Measurements from ENCODE around the gene TBCK. TPM values are rescaled to one million over a fixed set of nuclear protein-coding genes. Genes with fewer than 3 reads are reported as not detected.

Gene TBCK
- total RNA-seq, 1 experiment from 2014 or later, result 19.7 TPM

DNA sequence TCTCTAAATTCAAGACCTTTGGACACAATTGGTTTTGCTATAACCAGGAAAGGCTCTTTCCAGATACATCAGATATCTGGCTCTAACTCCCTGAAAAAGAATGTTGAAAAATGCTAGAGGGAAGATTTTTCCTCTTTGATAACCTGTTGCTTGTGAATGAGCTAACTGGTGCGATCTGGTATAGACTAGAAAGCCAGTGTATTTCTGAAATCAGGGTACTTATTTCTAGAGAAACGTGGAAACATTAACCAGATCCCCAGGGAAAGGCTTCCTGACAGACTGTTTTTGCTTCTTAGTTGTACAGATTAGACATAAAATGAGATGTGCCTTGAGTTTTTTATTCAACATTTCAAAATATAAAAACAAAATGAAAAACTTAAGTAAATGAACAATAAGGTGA is 313.0 kb downstream of the TBCK start:
- no peak for DNase-seq
- intact Hi-C loops (cut with micrococcal nuclease; ENCODE audit: unreplicated experiment), result no loop called here
- Mint-ChIP-seq H3K4me1 (ENCODE audit: low read depth, unreplicated experiment) (peaks cover 16% of the 10 kb centered on the region), H3K4me3 (ENCODE audit: low read depth, unreplicated experiment) (no peak overlapping the region), H3K27ac (ENCODE audit: unreplicated experiment) (no peak overlapping the region), H3K27me3 (ENCODE audit: unreplicated experiment) (no peaks in the 10 kb centered on the region), H3K9me3 (ENCODE audit: low read depth, unreplicated experiment) (no peaks in the 10 kb centered on the region), H3K36me3 (ENCODE audit: insufficient read depth, unreplicated experiment) (no peaks in the 10 kb centered on the region)
- TF ChIP-seq, protein P1, sequence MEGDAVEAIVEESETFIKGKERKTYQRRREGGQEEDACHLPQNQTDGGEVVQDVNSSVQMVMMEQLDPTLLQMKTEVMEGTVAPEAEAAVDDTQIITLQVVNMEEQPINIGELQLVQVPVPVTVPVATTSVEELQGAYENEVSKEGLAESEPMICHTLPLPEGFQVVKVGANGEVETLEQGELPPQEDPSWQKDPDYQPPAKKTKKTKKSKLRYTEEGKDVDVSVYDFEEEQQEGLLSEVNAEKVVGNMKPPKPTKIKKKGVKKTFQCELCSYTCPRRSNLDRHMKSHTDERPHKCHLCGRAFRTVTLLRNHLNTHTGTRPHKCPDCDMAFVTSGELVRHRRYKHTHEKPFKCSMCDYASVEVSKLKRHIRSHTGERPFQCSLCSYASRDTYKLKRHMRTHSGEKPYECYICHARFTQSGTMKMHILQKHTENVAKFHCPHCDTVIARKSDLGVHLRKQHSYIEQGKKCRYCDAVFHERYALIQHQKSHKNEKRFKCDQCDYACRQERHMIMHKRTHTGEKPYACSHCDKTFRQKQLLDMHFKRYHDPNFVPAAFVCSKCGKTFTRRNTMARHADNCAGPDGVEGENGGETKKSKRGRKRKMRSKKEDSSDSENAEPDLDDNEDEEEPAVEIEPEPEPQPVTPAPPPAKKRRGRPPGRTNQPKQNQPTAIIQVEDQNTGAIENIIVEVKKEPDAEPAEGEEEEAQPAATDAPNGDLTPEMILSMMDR (IDR thresholded peaks at IDR 0.05; ENCODE audit: unreplicated experiment), result no peak
- CTCF ChIA-PET, result no interaction called here
- no TSS peak for BruUV-seq (replicated peaks)

DNA sequence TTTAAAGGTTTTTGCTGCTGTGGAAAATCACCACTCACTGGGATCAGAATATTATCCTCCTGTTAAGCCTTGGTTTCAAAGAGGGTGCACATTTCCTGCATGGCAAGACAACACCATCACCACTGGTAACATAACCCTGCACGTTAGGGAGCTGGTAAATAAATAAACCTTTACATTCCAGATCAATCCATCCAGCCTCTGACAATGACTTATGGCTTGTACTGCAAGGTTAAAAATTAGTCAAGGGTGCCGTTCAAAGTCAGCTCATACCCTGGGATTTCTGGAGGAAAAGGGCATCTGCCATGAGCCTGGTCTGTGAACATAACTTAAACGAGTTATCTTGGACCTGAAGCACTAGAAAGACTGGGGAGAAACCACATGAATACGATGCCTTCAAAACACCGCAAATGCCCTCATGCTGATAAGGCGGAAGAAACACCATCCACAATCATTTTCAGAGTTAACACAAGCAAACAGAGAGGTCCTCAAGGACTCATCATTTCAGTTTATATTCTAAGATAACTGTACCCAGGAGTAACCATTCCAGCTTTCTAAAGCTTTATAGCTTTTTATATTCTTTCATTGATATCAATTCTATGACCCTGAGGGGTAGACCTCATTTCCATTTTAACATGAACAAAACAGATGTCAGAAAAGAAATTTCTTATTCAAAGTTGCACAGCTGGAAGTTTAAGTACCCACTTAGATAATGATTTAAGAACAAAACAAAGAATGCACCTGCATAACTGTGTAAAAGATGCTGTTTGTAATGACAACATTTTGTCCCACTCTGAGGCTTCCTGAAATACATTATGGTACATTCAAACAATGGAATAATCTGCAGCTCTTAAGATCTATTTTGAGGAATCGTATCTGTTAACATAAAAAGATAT is 317.6 kb downstream of the TBCK start:
- BruUV-seq (replicated peaks), result no TSS peak
- H3K4me1 Mint-ChIP-seq (ENCODE audit: low read depth, unreplicated experiment), result peaks cover 31% of the 10 kb centered on the region
- intact Hi-C loops (cut with micrococcal nuclease; ENCODE audit: unreplicated experiment), result no loop called here
- H3K27ac Mint-ChIP-seq (ENCODE audit: unreplicated experiment), result no peak overlapping the region
- H3K36me3 Mint-ChIP-seq (ENCODE audit: insufficient read depth, unreplicated experiment), result no peaks in the 10 kb centered on the region
- H3K27me3 Mint-ChIP-seq (ENCODE audit: unreplicated experiment), result no peaks in the 10 kb centered on the region
- peak; percentile 20 for DNase-seq
- TF ChIP-seq, protein P1 (IDR thresholded peaks at IDR 0.05; ENCODE audit: unreplicated experiment), result no peak
- H3K4me3 Mint-ChIP-seq (ENCODE audit: low read depth, unreplicated experiment), result no peak overlapping the region
- no peaks in the 10 kb centered on the region for H3K9me3 Mint-ChIP-seq (ENCODE audit: low read depth, unreplicated experiment)
- CTCF ChIA-PET, result interaction anchor here (0.6 kb wide), 1 partner anchor 100 kb away, joined by 5 read pairs; no protein-coding TSS in a partner anchor

DNA sequence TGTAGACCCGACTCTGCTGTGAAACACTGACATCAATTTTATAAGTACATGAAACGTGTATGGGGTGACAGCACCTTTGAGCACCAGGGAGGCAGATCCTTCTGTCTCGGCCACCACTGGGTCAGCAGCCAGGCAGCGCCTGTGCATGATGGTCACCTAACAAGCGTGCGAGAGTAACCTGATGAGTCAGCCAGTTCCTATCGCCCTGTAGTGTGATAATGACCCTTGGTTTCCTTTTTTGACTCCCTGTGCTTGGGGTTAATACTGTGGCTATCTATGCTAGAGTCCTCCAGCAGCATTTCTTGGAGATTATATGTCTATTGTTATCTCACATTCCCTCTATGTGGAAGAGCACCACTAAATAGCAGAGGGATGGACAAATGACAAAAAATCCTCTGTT is 319.2 kb downstream of the TBCK start:
- H3K27ac Mint-ChIP-seq (ENCODE audit: unreplicated experiment), result no peak overlapping the region
- peak overlapping the region; percentile 1 for H3K4me3 Mint-ChIP-seq (ENCODE audit: low read depth, unreplicated experiment)
- peak; percentile 15 for DNase-seq
- no TSS peak for BruUV-seq (replicated peaks)
- no peaks in the 10 kb centered on the region for H3K36me3 Mint-ChIP-seq (ENCODE audit: insufficient read depth, unreplicated experiment)
- H3K9me3 Mint-ChIP-seq (ENCODE audit: low read depth, unreplicated experiment), result no peaks in the 10 kb centered on the region
- CTCF ChIA-PET, result no interaction called here
- TF ChIP-seq, protein P1 (IDR thresholded peaks at IDR 0.05; ENCODE audit: unreplicated experiment), result no peak
- peaks cover 31% of the 10 kb centered on the region for H3K4me1 Mint-ChIP-seq (ENCODE audit: low read depth, unreplicated experiment)
- intact Hi-C loops (cut with micrococcal nuclease; ENCODE audit: unreplicated experiment), result loop anchor here (2.0 kb wide), 1 partner anchor 30 kb away; no protein-coding TSS in a partner anchor
- H3K27me3 Mint-ChIP-seq (ENCODE audit: unreplicated experiment), result no peaks in the 10 kb centered on the region

DNA sequence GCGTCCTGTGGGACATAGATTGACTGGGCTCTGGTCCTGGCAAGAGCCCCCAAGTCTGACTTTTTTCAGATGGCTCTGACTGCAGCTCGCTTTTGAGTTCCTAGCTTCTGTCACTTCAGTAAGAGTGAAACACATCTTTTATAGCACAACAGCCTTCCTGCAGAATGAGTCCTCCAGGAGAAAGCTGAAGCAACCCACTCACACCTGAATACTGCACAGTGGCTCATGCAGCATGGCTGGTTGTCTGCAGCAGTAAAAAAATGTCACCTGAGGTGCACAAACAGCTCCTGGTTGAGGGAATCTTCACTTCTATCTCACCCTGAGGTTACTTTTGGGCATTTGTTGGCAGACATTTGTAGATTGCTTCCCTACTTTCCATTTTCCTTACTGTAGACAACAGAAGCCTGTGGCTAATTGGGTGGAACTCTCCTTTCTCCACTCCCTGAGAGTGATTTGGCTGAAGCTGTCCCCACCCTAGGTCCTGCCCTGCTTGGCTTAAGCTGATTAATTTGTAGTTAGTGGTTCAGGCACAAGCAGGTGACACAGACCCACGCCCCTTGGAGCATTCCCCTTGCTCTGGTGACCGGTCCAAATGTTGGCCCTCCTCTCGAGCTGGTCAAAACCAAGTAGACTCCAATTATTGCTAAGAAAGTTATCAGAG is 321.0 kb downstream of the TBCK start:
- no peaks in the 10 kb centered on the region for H3K9me3 Mint-ChIP-seq (ENCODE audit: low read depth, unreplicated experiment)
- TF ChIP-seq, protein P1 (IDR thresholded peaks at IDR 0.05; ENCODE audit: unreplicated experiment), result no peak
- CTCF ChIA-PET, result no interaction called here
- peaks cover 11% of the 10 kb centered on the region for H3K36me3 Mint-ChIP-seq (ENCODE audit: insufficient read depth, unreplicated experiment)
- H3K4me1 Mint-ChIP-seq (ENCODE audit: low read depth, unreplicated experiment), result peaks cover 35% of the 10 kb centered on the region
- H3K27ac Mint-ChIP-seq (ENCODE audit: unreplicated experiment), result no peak overlapping the region
- no peak for DNase-seq
- no TSS peak for BruUV-seq (replicated peaks)
- H3K27me3 Mint-ChIP-seq (ENCODE audit: unreplicated experiment), result no peaks in the 10 kb centered on the region
- no peak overlapping the region for H3K4me3 Mint-ChIP-seq (ENCODE audit: low read depth, unreplicated experiment)
- intact Hi-C loops (cut with micrococcal nuclease; ENCODE audit: unreplicated experiment), result no loop called here
